GM08714 (cell line): ENCODE measurements around the gene RPLP1.
"Not testable (repeated sequence)": the region's sequence is repeated elsewhere in the genome, so short reads cannot be mapped to it uniquely, and the experiment has no call there.

Experiments
- H3K4me3 ChIP-seq: fragments of 200-500 bp; sonication (Bioruptor generic); 2 replicates; pipeline ENCODE4 v1.5.1; 2014; ENCODE audit warnings: mild to moderate bottlenecking, low read length, inconsistent platforms
- ZNF274 ChIP-seq: IDR thresholded peaks from 2 replicates; pipeline ENCODE4 v1.6.1; 2012; ENCODE audit warnings: mild to moderate bottlenecking, low read depth, low read length

The RPLP1 gene

DNA sequence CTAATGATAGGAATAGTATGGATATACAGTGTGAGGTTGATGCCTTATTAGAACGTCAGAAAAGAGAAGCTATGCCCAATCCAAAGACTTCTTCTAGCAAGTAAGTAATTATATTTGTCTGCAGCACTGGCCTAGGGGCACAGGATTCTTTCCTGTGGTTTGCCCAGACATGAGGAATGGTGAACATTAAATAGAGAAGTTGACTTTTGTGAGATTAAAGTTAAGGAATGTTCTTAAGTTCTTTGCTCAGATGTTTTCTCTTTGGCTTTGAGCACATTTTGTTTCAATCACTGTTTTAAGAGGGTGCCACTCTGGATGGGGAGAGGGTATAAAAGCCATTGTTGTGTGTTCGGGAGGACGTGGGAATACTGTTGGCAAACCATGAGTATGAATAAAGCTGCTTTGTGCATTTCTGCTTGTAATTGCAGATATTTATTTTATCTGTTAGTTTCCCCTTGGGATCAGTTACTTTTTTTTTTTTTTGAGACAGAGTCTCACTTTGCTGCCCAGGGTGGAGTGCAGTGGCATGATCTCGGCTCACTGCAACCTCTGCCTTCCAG is 30.2 kb upstream of the RPLP1 start:
- no peak overlapping the region for H3K4me3 ChIP-seq
- TF ChIP-seq ZNF274, result no peak

DNA sequence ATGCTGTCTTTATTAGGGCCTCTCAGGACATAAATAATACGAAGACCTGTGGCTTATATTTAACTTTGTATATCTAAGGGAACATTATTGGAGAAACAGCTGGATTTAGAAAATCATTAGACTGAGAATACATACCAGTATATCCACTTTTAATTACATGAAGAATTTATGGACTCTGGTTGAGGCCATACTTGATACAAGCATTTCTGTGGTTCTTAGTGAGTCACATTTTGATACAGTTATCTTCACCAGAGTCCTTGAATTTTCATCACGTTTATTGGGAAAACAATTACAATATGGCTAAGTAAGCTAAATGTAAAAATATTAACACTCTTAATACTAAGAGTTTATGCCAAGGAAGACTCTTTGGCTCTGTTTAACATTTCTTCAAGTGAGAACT is 28.6 kb upstream of the RPLP1 start:
- TF ChIP-seq ZNF274, result no peak
- H3K4me3 ChIP-seq, result no peak overlapping the region

DNA sequence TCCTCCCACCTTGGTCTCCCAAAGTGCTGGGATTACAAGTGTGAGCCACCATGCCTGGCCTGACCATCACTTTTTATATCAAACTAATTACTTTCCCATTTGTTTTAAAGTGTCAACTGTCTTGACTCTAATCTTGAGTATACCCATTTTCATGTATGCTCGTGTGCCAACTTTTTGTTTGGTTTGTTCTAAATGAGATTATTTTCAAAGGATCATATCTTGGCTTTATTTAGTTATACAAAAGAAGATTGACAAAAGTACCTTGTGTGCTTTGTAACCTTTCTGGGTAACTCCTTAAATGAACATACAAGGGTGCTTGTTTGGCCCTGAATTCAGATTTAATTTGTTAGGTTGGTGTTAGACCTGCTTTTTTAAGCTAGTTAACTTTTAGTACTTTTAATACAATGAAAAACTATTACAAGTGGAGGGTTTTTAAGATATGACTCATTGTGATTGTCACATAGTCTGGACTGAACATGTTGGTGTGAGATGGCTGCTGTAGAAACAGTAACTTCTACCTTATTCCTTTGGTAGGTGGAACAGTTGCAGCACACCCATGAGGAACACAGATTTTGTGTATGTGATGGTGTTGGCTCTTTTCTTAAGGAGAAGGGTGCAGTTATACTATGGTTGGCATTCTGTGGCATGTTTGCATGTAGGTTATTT is 27.7 kb upstream of the RPLP1 start:
- H3K4me3 ChIP-seq, result no peak overlapping the region
- no peak for TF ChIP-seq ZNF274

DNA sequence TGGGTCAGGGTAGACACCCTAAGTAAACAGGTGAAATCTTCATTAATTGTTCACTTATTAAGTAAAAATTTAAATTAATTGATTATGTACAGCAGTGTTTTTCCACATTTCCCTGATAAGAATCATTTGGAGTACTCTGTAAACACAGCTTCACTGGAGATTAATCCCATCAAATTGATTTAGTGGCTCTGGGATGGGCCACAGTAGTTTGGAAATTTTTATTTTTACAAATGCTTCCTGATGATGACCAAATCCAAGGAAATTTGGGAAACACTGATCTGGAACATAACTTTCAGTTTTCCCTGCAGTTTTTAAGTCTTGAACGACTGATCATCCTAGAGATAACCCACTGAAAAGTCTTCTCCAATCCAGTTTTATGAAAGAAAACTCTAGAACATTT is 18.8 kb upstream of the RPLP1 start:
- TF ChIP-seq ZNF274, result no peak
- H3K4me3 ChIP-seq, result no peak overlapping the region

DNA sequence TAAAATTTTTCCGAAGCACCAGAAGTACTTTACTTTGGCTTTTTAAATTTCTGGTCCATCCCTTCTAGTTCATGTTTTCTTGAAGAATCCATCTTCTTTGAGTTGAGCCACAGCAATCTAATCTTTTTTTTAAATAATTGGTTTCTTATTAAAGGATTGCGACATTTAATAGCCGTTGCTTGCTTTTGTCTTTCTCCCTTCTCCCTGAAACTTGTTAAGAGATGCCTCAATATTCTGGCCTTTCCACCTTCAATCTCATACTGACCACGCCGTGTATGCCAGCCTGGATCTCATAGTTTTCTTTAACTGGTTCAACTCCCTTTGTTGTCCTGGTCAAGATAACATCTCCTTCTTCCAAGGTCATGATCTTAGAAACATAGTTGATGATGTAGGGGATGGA is 18.4 kb upstream of the RPLP1 start:
- H3K4me3 ChIP-seq, result no peak overlapping the region
- no peak for TF ChIP-seq ZNF274

DNA sequence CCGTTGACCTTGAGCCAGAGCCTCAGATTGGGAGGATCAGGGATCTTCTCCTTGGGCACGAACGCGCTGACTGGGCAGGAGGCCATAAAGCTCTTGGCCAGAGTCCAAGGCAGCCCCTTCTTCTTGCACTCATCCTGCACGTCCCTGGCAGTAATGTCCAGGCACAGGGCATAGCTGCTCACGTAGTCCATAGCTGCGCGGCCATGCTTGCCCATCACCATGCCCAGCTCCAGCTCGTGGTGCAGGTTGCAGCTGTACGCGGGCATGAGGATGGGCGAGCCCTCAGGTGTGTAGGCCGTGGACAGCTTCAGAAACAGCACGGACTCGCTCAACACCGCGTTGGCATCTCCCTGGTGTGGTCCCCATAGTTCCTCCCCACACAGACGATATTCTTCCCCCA is 17.9 kb upstream of the RPLP1 start:
- TF ChIP-seq ZNF274, result no peak
- H3K4me3 ChIP-seq, result no peak overlapping the region

DNA sequence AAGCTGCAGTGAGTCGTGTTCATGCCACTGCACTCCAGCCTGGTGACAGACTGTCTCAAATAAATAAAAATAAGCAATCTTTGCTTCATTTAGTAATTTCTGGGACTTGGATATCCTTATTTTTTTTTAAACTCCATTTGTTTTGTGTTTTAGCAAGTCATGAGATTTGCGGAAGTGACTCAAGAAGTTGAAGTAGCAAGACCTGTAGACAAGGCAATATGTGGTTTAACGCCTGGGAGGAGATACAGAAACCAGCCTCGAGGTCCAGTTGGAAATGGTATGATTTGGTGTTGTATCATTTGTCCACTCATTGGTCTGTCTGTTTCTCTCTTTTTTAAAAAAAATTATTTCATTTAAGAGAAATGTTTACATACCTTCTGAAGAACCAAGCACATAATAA is 16.6 kb upstream of the RPLP1 start:
- no peak for TF ChIP-seq ZNF274
- no peak overlapping the region for H3K4me3 ChIP-seq

DNA sequence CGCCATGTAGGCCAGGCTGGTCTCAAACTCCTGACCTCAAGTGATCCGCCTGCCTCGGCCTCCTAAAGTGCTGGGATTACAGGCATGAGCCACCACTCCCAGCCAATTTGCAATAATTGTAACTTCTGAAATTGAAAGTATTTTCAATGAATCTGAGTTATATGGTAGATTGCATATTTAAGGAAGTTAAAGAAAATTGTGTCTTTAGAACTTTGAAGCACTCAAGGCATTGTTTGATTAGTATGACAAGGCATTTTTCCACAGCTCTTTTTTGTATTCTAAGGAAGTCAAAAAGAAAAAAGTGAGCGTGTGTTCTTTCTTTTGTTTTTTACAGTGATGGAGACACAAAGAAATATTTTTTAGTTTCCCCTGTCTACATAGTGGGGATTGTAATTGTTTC is 15.7 kb upstream of the RPLP1 start:
- no peak overlapping the region for H3K4me3 ChIP-seq
- TF ChIP-seq ZNF274, result no peak

DNA sequence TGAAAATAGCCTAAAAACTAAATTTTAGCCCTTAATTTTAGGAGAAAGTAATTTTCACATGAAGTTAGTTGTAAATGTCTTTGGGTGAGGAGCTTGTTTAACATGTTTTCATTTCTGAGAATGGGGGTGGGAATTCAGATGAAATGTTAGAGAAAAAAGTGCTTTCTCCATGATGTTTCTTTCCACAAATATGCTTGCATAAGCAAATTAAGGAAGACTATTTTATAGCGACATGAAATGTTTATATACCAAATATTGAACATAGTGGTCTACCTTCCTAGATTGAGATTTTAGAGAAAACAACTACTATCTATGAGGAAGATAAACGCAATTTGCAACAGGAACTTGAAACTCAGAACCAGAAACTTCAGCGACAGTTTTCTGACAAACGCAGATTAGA is 13.0 kb upstream of the RPLP1 start:
- TF ChIP-seq ZNF274, result no peak
- no peak overlapping the region for H3K4me3 ChIP-seq

DNA sequence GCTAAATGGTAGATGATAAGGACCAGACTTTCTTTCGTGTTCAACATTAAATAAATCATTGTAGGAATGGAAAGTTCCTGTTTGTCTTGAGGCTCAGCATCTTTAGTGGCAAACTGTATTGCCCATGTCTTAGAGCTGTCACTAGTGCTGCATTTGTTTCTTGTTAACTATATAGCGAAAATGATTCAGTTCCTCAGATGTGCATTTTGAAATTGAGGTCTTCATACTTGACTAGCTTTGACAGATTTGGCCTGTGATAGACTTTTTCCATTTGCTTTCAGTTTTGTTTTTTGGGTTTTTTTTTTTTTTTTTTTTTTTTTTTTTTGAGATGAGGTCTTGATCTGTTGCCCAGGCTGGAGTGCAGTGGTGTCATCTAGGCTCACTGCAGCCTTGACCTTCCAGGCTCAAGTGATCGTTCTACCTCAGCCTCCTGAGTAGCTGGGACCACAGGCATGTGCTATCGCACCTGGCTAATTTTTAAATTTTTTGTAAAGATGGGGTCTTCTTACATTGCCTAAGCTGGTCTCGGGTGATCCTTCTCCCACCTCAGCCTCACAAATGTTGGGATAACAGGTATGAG is 9.5 kb upstream of the RPLP1 start:
- H3K4me3 ChIP-seq, result no peak overlapping the region

DNA sequence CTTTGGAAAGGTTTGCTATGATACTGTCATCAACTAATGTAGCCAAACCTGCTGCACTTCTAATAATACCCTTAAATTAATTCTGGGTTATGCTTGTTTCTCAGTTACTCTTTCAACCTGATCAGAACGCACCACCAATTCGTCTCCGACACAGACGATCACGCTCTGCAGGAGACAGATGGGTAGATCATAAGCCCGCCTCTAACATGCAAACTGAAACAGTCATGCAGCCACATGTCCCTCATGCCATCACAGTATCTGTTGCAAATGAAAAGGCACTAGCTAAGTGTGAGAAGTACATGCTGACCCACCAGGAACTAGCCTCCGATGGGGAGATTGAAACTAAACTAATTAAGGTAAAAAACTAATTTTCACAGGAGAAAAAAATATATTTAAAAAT is 7.9 kb upstream of the RPLP1 start:
- no peak for TF ChIP-seq ZNF274
- no peak overlapping the region for H3K4me3 ChIP-seq

More for the DNA sequence above, 9.5 kb upstream of the RPLP1 start:
- no peak for TF ChIP-seq ZNF274

DNA sequence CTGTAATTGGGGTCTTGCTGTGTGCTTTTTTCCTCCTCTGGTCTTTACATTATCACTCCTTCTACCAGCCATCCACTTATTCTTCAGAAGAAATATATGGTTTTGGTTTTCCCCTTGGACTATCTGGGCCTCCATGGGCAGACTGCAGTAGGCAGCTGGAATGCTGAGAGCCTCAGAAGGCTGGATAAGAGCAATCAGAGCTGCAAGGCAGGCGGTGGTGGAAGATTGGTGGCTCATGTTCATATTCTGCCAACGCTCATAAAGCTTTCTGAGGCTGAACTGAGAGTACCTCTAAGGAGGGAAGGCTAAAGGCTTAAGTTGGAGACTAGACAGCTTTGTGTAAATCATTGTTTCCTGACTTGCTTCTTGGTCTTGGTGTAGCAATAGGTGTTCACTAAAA is 5.7 kb upstream of the RPLP1 start:
- TF ChIP-seq ZNF274, result no peak
- H3K4me3 ChIP-seq, result no peak overlapping the region

DNA sequence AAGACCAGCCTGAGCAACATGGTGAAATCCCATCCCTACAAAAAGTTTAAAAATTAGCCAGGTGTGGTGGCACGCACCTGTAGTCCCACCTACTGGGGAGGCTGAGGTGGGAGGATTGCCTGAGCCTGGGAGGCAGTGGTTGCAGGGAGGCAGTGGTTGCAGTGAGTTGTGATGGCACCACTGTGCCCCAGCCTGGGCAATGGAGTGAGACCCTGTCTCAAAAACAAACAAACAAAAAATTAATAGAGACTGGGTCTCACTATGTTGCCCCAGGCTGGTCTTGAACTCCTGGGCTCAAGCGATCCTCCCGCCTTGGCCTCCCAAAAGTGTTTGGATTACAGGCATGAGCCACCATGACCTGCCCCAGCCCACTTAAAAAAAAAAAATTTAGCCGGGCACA is 2.4 kb upstream of the RPLP1 start:
- H3K4me3 ChIP-seq, result not testable (repeated sequence)

DNA sequence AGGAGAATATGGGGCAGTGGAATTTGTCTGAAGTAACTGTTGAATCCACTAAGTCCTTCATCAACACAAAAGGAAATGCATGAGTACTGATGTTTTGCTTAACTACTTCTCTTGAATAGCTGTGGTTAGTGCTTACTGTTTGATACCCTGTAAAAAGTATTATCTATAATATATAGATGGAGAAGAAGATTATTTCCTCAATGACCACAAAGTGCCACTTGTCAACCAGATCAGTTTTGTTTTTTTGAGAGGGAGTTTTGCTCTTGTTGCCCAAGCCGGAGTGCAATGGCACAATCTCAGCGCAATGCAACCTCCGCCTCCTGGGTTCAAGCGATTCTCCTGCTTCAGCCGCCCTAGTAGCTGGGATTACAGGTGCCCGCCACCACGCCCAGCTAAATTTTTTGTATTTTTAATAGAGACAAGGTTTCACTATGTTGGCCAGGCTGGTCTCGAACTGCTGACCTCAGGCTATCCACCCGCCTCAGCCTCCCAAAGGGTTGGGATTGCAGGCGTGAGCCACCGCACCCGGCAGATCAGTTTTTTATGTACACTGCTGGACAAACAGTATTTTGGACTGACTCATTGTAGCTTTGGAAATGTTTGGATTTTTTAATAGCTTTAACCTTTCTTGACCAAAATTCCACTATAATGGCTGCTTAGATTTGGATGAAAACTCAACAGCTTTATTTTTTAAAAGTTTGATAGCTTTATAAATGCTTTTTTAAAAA is 1.5 kb upstream of the RPLP1 start:
- TF ChIP-seq ZNF274, result no peak
- no peak overlapping the region; the same call in 1 of the 2 replicates for H3K4me3 ChIP-seq
